Stimulated activated naive CD8-positive, alpha-beta T cell treated with anti-CD3 and anti-CD28 coated beads, Interleukin-15, Interleukin-2, amounts not matched to agents 100 ng/mL and 50 ng/mL, for 24 hours (primary cell): ENCODE measurements around the gene TMA16.
A peak's percentile ranks its signal among the peaks of the same experiment; 100 is the strongest.

Experiments used
- H3K27ac Mint-ChIP-seq: one replicate; pipeline ENCODE4 v1.8.0; 2021; ENCODE audit warnings: mild to moderate bottlenecking, mixed read lengths
- H3K27me3 Mint-ChIP-seq: one replicate; pipeline ENCODE4 v1.8.0; 2021; ENCODE audit warnings: mixed read lengths
- H3K36me3 Mint-ChIP-seq: one replicate; pipeline ENCODE4 v1.8.0; 2021; ENCODE audit warnings: low read depth, mixed read lengths
- H3K4me1 Mint-ChIP-seq: one replicate; pipeline ENCODE4 v1.8.0; 2021; ENCODE audit warnings: low read depth, mixed read lengths
- H3K4me3 Mint-ChIP-seq: one replicate; pipeline ENCODE4 v1.8.0; 2021; ENCODE audit warnings: mild to moderate bottlenecking, mixed read lengths
- H3K9me3 Mint-ChIP-seq: one replicate; pipeline ENCODE4 v1.8.0; 2021; ENCODE audit warnings: mixed read lengths

The TMA16 gene

GRCh38 chr4:163489929-163490328, 4.6 kb upstream of the TMA16 start:
- no peaks in the 10 kb centered on the region for H3K36me3 Mint-ChIP-seq
- no peak overlapping the region for H3K4me3 Mint-ChIP-seq

GRCh38 chr4:163492951-163493504, 1.5 kb upstream of the TMA16 start:
- peaks cover 37% of the 10 kb centered on the region for H3K4me1 Mint-ChIP-seq
- no peaks in the 10 kb centered on the region for H3K9me3 Mint-ChIP-seq
- peak overlapping the region; percentile 81 for H3K27ac Mint-ChIP-seq
- peaks cover 5% of the 10 kb centered on the region for H3K27me3 Mint-ChIP-seq
- H3K36me3 Mint-ChIP-seq, result peaks cover 16% of the 10 kb centered on the region
- peak overlapping the region; percentile 92 for H3K4me3 Mint-ChIP-seq

More at GRCh38 chr4:163489929-163490328, 4.6 kb upstream of the TMA16 start:
- Mint-ChIP-seq H3K27me3 (peaks cover 7% of the 10 kb centered on the region), H3K27ac (no peak overlapping the region), H3K9me3 (no peaks in the 10 kb centered on the region), H3K4me1 (peaks cover 12% of the 10 kb centered on the region)

- peak overlapping the region; percentile 99 for H3K27ac Mint-ChIP-seq
- peak overlapping the region; percentile 92 for H3K4me3 Mint-ChIP-seq
- peaks cover 17% of the 10 kb centered on the region for H3K36me3 Mint-ChIP-seq
- H3K9me3 Mint-ChIP-seq, result no peaks in the 10 kb centered on the region
- peaks cover 4% of the 10 kb centered on the region for H3K27me3 Mint-ChIP-seq
- peaks cover 40% of the 10 kb centered on the region for H3K4me1 Mint-ChIP-seq
These were observed 689 bp upstream of the TMA16 start for GRCh38 chr4:163493643-163494359.

GRCh38 chr4:163495900-163496299, 1.4 kb downstream of the TMA16 start:
- peaks cover 47% of the 10 kb centered on the region for H3K4me1 Mint-ChIP-seq
- no peaks in the 10 kb centered on the region for H3K9me3 Mint-ChIP-seq

GRCh38 chr4:163500586-163500985, 6.1 kb downstream of the TMA16 start:
- H3K4me3 Mint-ChIP-seq, result no peak overlapping the region
- no peaks in the 10 kb centered on the region for H3K9me3 Mint-ChIP-seq
- no peaks in the 10 kb centered on the region for H3K27me3 Mint-ChIP-seq
- H3K27ac Mint-ChIP-seq, result no peak overlapping the region
- H3K36me3 Mint-ChIP-seq, result peaks cover 43% of the 10 kb centered on the region
- H3K4me1 Mint-ChIP-seq, result peaks cover 63% of the 10 kb centered on the region

More at GRCh38 chr4:163495900-163496299, 1.4 kb downstream of the TMA16 start:
- peak overlapping the region; percentile 92 for H3K4me3 Mint-ChIP-seq
- no peaks in the 10 kb centered on the region for H3K27me3 Mint-ChIP-seq
- peaks cover 23% of the 10 kb centered on the region for H3K36me3 Mint-ChIP-seq
- H3K27ac Mint-ChIP-seq, result peak overlapping the region; percentile 91

- peaks cover 42% of the 10 kb centered on the region for H3K4me1 Mint-ChIP-seq
- no peaks in the 10 kb centered on the region for H3K9me3 Mint-ChIP-seq
- no peak overlapping the region for H3K4me3 Mint-ChIP-seq
- H3K27me3 Mint-ChIP-seq, result no peaks in the 10 kb centered on the region
- peak overlapping the region; percentile 47 for H3K27ac Mint-ChIP-seq
- peaks cover 61% of the 10 kb centered on the region for H3K36me3 Mint-ChIP-seq
These were observed 10.9 kb downstream of the TMA16 start for GRCh38 chr4:163505374-163505773.

GRCh38 chr4:163515198-163515597, 20.7 kb downstream of the TMA16 start:
- Mint-ChIP-seq H3K27me3 (no peaks in the 10 kb centered on the region), H3K36me3 (peaks cover 76% of the 10 kb centered on the region), H3K4me3 (no peak overlapping the region), H3K9me3 (no peaks in the 10 kb centered on the region), H3K27ac (no peak overlapping the region), H3K4me1 (no peaks in the 10 kb centered on the region)

GRCh38 chr4:163523791-163524365, 29.4 kb downstream of the TMA16 start:
- no peaks in the 10 kb centered on the region for H3K4me1 Mint-ChIP-seq
- H3K4me3 Mint-ChIP-seq, result no peak overlapping the region
- H3K36me3 Mint-ChIP-seq, result peaks cover 71% of the 10 kb centered on the region
- no peaks in the 10 kb centered on the region for H3K27me3 Mint-ChIP-seq
- no peaks in the 10 kb centered on the region for H3K9me3 Mint-ChIP-seq
- no peak overlapping the region for H3K27ac Mint-ChIP-seq

- peaks cover 72% of the 10 kb centered on the region for H3K36me3 Mint-ChIP-seq
- H3K9me3 Mint-ChIP-seq, result no peaks in the 10 kb centered on the region
These were observed 31.5 kb downstream of the TMA16 start for GRCh38 chr4:163525982-163526381.

GRCh38 chr4:163527172-163527571, 32.7 kb downstream of the TMA16 start:
- peaks cover 77% of the 10 kb centered on the region for H3K36me3 Mint-ChIP-seq
- no peaks in the 10 kb centered on the region for H3K9me3 Mint-ChIP-seq

More at GRCh38 chr4:163525982-163526381, 31.5 kb downstream of the TMA16 start:
- H3K27ac Mint-ChIP-seq, result no peak overlapping the region
- no peak overlapping the region for H3K4me3 Mint-ChIP-seq
- H3K27me3 Mint-ChIP-seq, result no peaks in the 10 kb centered on the region
- H3K4me1 Mint-ChIP-seq, result no peaks in the 10 kb centered on the region

GRCh38 chr4:163528653-163529052, 34.2 kb downstream of the TMA16 start:
- Mint-ChIP-seq H3K27ac (no peak overlapping the region), H3K4me1 (no peaks in the 10 kb centered on the region), H3K36me3 (peaks cover 76% of the 10 kb centered on the region), H3K27me3 (no peaks in the 10 kb centered on the region), H3K9me3 (no peaks in the 10 kb centered on the region), H3K4me3 (no peak overlapping the region)

More at GRCh38 chr4:163527172-163527571, 32.7 kb downstream of the TMA16 start:
- no peaks in the 10 kb centered on the region for H3K27me3 Mint-ChIP-seq
- no peak overlapping the region for H3K27ac Mint-ChIP-seq
- H3K4me3 Mint-ChIP-seq, result no peak overlapping the region
- no peaks in the 10 kb centered on the region for H3K4me1 Mint-ChIP-seq

GRCh38 chr4:163534056-163534455, 39.6 kb downstream of the TMA16 start:
- Mint-ChIP-seq H3K36me3 (peaks cover 72% of the 10 kb centered on the region), H3K27ac (no peak overlapping the region), H3K27me3 (no peaks in the 10 kb centered on the region), H3K9me3 (no peaks in the 10 kb centered on the region), H3K4me3 (no peak overlapping the region), H3K4me1 (no peaks in the 10 kb centered on the region)

GRCh38 chr4:163535657-163536056, 41.2 kb downstream of the TMA16 start:
- Mint-ChIP-seq H3K4me1 (no peaks in the 10 kb centered on the region), H3K4me3 (no peak overlapping the region), H3K27ac (no peak overlapping the region), H3K36me3 (peaks cover 56% of the 10 kb centered on the region), H3K27me3 (no peaks in the 10 kb centered on the region), H3K9me3 (no peaks in the 10 kb centered on the region)

- H3K36me3 Mint-ChIP-seq, result peaks cover 52% of the 10 kb centered on the region
- H3K4me1 Mint-ChIP-seq, result no peaks in the 10 kb centered on the region
- no peak overlapping the region for H3K27ac Mint-ChIP-seq
- H3K4me3 Mint-ChIP-seq, result no peak overlapping the region
- no peaks in the 10 kb centered on the region for H3K9me3 Mint-ChIP-seq
- no peaks in the 10 kb centered on the region for H3K27me3 Mint-ChIP-seq
These were observed 41.6 kb downstream of the TMA16 start for GRCh38 chr4:163536091-163536490.

- H3K36me3 Mint-ChIP-seq, result peaks cover 47% of the 10 kb centered on the region
- H3K4me1 Mint-ChIP-seq, result no peaks in the 10 kb centered on the region
- no peak overlapping the region for H3K4me3 Mint-ChIP-seq
- H3K27me3 Mint-ChIP-seq, result no peaks in the 10 kb centered on the region
- H3K9me3 Mint-ChIP-seq, result no peaks in the 10 kb centered on the region
- H3K27ac Mint-ChIP-seq, result no peak overlapping the region
These were observed 42.6 kb downstream of the TMA16 start for GRCh38 chr4:163537114-163537513.
